ENCODE data around the gene CD46.

Gene CD46

DNA sequence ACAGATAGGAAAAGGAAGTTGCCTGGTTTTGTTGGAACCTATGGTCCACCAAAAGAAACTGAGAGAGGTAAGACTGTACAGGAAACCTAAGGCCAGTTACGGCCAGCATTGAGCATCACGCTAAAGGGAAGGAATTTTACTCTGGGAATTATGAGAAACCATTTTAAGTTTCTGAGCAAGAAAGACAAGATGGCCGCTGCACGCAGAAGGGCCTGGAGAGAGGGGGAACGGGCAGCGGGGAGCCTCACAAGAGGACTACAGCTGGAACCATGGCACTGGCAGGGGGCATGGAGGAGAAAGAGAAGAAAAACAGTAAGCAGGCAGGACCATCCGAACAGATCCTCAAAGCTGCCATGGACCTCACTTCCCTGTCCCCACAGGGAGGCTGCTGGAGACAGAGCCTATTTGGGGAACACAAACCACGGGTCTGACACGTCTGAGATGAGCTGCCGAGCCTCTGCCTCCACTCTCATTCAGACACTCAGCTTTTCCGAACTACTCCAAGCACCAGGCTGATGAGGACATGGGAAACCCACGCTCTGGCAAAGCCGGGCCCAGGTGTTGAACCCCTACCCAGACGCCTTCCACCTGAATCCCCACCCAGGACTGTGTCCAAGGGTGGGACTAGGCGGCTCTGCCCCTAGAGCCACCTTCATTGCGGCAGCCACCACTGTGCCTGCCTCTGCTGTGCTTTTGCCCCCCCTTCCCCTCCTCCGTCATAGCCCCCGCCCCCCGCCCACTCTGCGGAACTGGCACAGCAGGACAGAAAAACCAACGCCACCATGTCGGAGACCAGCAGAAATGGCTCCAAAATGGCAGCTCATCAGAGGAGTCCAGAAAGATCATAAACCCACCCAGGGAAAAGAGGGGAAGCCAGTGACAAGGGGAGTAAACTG lies 69.0 kb downstream of the CD46 start:
- Histone ChIP-seq H3K4me3 (ENCODE audit: insufficient read depth, low read length, poor library complexity, severe bottlenecking) (peak overlapping the region; percentile 77), H3K27me3 (ENCODE audit: low read length) (no peaks in the 10 kb centered on the region), H3K9me3 (ENCODE audit: insufficient read depth, low read length) (no peaks in the 10 kb centered on the region), H2AFZ (ENCODE audit: low read depth, low read length, severe bottlenecking) (no peak overlapping the region), H3F3A (ENCODE audit: insufficient read depth) (peaks cover 4% of the 10 kb centered on the region; the same call in 1 of the 2 replicates), H3K27ac (ENCODE audit: low read depth, low read length) (peak overlapping the region; percentile 81), H4K20me1 (ENCODE audit: low read depth, low read length) (no peaks in the 10 kb centered on the region), H3K9ac (ENCODE audit: low read length) (peak overlapping the region; percentile 74), H3K36me3 (ENCODE audit: low read length) (0 out of 2 replicates have a peak, but pooled peaks cover 3% of the 10 kb centered on the region), H3K79me2 (ENCODE audit: insufficient read depth, low read length) (peaks cover 64% of the 10 kb centered on the region), H3K4me2 (ENCODE audit: low read depth, low read length, poor library complexity, severe bottlenecking) (peak overlapping the region; percentile 77), H3K9me2 (replicated peaks; ENCODE audit: insufficient read depth, low read length) (no peaks in the 10 kb centered on the region)
- TF ChIP-seq, protein P1, sequence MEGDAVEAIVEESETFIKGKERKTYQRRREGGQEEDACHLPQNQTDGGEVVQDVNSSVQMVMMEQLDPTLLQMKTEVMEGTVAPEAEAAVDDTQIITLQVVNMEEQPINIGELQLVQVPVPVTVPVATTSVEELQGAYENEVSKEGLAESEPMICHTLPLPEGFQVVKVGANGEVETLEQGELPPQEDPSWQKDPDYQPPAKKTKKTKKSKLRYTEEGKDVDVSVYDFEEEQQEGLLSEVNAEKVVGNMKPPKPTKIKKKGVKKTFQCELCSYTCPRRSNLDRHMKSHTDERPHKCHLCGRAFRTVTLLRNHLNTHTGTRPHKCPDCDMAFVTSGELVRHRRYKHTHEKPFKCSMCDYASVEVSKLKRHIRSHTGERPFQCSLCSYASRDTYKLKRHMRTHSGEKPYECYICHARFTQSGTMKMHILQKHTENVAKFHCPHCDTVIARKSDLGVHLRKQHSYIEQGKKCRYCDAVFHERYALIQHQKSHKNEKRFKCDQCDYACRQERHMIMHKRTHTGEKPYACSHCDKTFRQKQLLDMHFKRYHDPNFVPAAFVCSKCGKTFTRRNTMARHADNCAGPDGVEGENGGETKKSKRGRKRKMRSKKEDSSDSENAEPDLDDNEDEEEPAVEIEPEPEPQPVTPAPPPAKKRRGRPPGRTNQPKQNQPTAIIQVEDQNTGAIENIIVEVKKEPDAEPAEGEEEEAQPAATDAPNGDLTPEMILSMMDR (IDR thresholded peaks at IDR 0.05; ENCODE audit: insufficient read depth, low read length, poor library complexity, severe bottlenecking) = no peak
- TF ChIP-seq EZH2phosphoT487 (conservative IDR thresholded peaks at IDR 0.05; ENCODE audit: low read length) = no peak

DNA sequence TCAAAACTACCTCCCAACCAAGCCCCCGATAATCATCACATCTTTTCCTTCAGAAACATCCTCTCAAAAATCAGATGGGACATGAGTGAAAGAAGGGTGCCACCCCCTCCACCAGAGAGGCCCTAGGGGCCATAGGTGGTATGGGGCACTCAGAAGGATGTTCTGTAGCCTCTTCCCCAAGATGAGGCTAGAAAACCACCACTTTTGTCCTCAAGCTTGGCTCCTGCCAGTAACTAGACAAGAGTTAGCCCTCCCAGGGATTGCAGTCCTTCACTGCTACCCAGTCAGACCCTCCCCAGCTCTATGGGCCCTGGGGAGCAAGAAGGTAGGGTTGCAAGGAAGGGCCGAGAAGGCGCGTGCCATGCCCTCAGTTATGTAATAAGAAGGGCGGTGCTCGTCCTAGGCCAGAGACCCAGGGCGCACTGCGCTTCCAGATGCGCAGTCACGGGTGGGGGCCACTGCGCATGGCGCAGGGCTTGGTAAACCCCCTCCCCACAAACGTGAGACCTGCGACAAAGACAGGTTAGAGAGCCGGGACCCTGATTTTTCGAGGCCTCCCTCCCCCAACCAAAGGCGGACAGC lies 69.7 kb downstream of the CD46 start:
- Histone ChIP-seq H3K27me3 (ENCODE audit: low read length) (no peaks in the 10 kb centered on the region), H3F3A (ENCODE audit: insufficient read depth) (peaks cover 7% of the 10 kb centered on the region), H3K9ac (ENCODE audit: low read length) (peak overlapping the region; percentile 74), H2AFZ (ENCODE audit: low read depth, low read length, severe bottlenecking) (no peak overlapping the region), H3K27ac (ENCODE audit: low read depth, low read length) (peak overlapping the region; percentile 81), H3K79me2 (ENCODE audit: insufficient read depth, low read length) (peaks cover 61% of the 10 kb centered on the region), H3K9me2 (replicated peaks; ENCODE audit: insufficient read depth, low read length) (no peaks in the 10 kb centered on the region), H3K9me3 (ENCODE audit: insufficient read depth, low read length) (no peaks in the 10 kb centered on the region), H3K36me3 (ENCODE audit: low read length) (0 out of 2 replicates have a peak, but pooled peaks cover 3% of the 10 kb centered on the region), H4K20me1 (ENCODE audit: low read depth, low read length) (no peaks in the 10 kb centered on the region), H3K4me3 (ENCODE audit: insufficient read depth, low read length, poor library complexity, severe bottlenecking) (peak overlapping the region; percentile 77), H3K4me2 (ENCODE audit: low read depth, low read length, poor library complexity, severe bottlenecking) (peak overlapping the region; percentile 77)
- TF ChIP-seq EZH2phosphoT487 (conservative IDR thresholded peaks at IDR 0.05; ENCODE audit: low read length) = no peak
- TF ChIP-seq, protein P1 (IDR thresholded peaks at IDR 0.05; ENCODE audit: insufficient read depth, low read length, poor library complexity, severe bottlenecking) = no peak

DNA sequence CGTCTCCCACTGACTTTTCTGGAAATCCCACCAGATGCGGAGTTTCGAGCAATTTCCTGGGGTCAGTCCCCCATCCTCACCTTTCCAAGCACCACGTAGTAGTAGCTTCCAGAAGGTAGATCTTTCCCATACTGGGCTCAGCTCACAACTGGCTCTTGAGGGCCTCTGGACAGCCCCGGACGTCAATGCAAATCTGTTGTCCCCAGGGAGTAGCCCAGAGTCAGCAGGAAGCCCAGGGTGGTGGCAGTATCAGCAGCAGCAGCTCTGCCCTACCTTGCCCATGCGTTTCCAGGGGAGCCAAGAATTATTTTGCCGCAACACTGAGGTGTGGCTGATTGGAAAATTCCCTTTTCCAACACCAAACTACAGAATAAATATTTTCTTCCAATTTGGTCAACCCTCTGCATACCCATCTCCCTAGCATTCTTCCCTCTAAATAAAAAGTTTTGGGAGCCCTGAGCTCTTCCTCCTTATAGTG lies 70.3 kb downstream of the CD46 start:
- H3K4me2 ChIP-seq (ENCODE audit: low read depth, low read length, poor library complexity, severe bottlenecking) = peak overlapping the region; percentile 77
- H4K20me1 ChIP-seq (ENCODE audit: low read depth, low read length) = no peaks in the 10 kb centered on the region
- peak overlapping the region; percentile 74 for H3K9ac ChIP-seq (ENCODE audit: low read length)
- no peaks in the 10 kb centered on the region for H3K9me2 ChIP-seq (replicated peaks; ENCODE audit: insufficient read depth, low read length)
- H3K9me3 ChIP-seq (ENCODE audit: insufficient read depth, low read length) = no peaks in the 10 kb centered on the region
- H2AFZ ChIP-seq (ENCODE audit: low read depth, low read length, severe bottlenecking) = no peak overlapping the region
- H3K36me3 ChIP-seq (ENCODE audit: low read length) = no peaks in the 10 kb centered on the region
- H3K79me2 ChIP-seq (ENCODE audit: insufficient read depth, low read length) = peaks cover 56% of the 10 kb centered on the region
- TF ChIP-seq, protein P1 (IDR thresholded peaks at IDR 0.05; ENCODE audit: insufficient read depth, low read length, poor library complexity, severe bottlenecking) = no peak
- no peak for TF ChIP-seq EZH2phosphoT487 (conservative IDR thresholded peaks at IDR 0.05; ENCODE audit: low read length)
- H3F3A ChIP-seq (ENCODE audit: insufficient read depth) = peaks cover 7% of the 10 kb centered on the region
- H3K4me3 ChIP-seq (ENCODE audit: insufficient read depth, low read length, poor library complexity, severe bottlenecking) = peak overlapping the region; percentile 77
- H3K27ac ChIP-seq (ENCODE audit: low read depth, low read length) = peak overlapping the region; percentile 81
- no peaks in the 10 kb centered on the region for H3K27me3 ChIP-seq (ENCODE audit: low read length)

Measured in SU-DHL-6 (cell line).